Limb (tissue), 2 donors: ENCODE measurements around the gene ATP6V1C2.
"Not testable (repeated sequence)": the region's sequence is repeated elsewhere in the genome, so short reads cannot be mapped to it uniquely, and the experiment has no call there.

Experiments used
- DNase-seq, 2 donors: peaks; one replicate each; pipeline ENCODE4 v3.0.0-alpha.2; 2016; ENCODE audit errors: extremely low spot score in 2 of 2

The ATP6V1C2 gene

GRCh38 chr2:10813163-10814138, 92.0 kb downstream of the ATP6V1C2 start:
- DNase-seq, result not testable (repeated sequence)

GRCh38 chr2:10814142-10814541, 92.7 kb downstream of the ATP6V1C2 start:
- no peak for DNase-seq

- peak in 1 of 2 donors; percentile 44 for DNase-seq
Observed at GRCh38 chr2:10814571-10815331, 93.3 kb downstream of the ATP6V1C2 start.

- DNase-seq, result no peak
Observed at GRCh38 chr2:10817413-10817812, 96.0 kb downstream of the ATP6V1C2 start.

- DNase-seq, result not testable (repeated sequence)
Observed at GRCh38 chr2:10818305-10818704, 96.9 kb downstream of the ATP6V1C2 start.

- no peak for DNase-seq
Observed at GRCh38 chr2:10818984-10819383, 97.6 kb downstream of the ATP6V1C2 start.

- DNase-seq, result no peak
Observed at GRCh38 chr2:10819714-10820314, 98.4 kb downstream of the ATP6V1C2 start.

- no peak for DNase-seq
Observed at GRCh38 chr2:10820562-10820961, 99.1 kb downstream of the ATP6V1C2 start.

GRCh38 chr2:10820978-10821695, 99.7 kb downstream of the ATP6V1C2 start:
- DNase-seq, result no peak

GRCh38 chr2:10824191-10824590, 102.8 kb downstream of the ATP6V1C2 start:
- DNase-seq, result no peak

- DNase-seq, result no peak
Observed at GRCh38 chr2:10826026-10826425, 104.6 kb downstream of the ATP6V1C2 start.

GRCh38 chr2:10826625-10827024, 105.2 kb downstream of the ATP6V1C2 start:
- DNase-seq, result no peak

GRCh38 chr2:10828346-10828745, 106.9 kb downstream of the ATP6V1C2 start:
- no peak for DNase-seq

GRCh38 chr2:10829299-10829698, 107.9 kb downstream of the ATP6V1C2 start:
- DNase-seq, result no peak

GRCh38 chr2:10830203-10830602, 108.8 kb downstream of the ATP6V1C2 start:
- DNase-seq, result no peak

- DNase-seq, result no peak
Observed at GRCh38 chr2:10830641-10831399, 109.4 kb downstream of the ATP6V1C2 start.

GRCh38 chr2:10831400-10831985, 110.1 kb downstream of the ATP6V1C2 start:
- DNase-seq, result no peak

- peak; percentile 87 to 90 for DNase-seq
Observed at GRCh38 chr2:10832203-10832936, 110.9 kb downstream of the ATP6V1C2 start.

- no peak for DNase-seq
Observed at GRCh38 chr2:10833021-10833420, 111.6 kb downstream of the ATP6V1C2 start.
